ENCODE data around the gene GJD2.

DNA sequence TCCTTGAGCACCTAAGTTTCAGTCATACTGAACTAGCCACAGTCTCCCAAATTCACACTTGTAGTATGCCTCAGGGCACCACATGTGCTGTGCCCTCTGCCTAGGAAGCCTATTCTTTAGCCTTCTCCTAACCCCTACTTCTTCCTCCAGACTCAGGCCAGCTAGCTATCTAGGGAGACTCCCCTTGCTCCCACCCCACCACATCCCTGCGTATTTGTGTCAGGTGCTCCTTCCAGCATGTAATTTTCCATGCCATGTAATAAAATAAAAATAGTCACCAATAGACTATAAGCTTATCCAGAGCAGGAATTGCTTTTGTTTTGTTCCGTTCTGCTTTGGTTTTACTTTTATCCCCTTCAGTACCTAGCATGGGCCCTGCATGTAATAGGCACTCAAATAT lies 14.9 kb upstream of the GJD2 start:
- TF ChIP-seq, protein P1, sequence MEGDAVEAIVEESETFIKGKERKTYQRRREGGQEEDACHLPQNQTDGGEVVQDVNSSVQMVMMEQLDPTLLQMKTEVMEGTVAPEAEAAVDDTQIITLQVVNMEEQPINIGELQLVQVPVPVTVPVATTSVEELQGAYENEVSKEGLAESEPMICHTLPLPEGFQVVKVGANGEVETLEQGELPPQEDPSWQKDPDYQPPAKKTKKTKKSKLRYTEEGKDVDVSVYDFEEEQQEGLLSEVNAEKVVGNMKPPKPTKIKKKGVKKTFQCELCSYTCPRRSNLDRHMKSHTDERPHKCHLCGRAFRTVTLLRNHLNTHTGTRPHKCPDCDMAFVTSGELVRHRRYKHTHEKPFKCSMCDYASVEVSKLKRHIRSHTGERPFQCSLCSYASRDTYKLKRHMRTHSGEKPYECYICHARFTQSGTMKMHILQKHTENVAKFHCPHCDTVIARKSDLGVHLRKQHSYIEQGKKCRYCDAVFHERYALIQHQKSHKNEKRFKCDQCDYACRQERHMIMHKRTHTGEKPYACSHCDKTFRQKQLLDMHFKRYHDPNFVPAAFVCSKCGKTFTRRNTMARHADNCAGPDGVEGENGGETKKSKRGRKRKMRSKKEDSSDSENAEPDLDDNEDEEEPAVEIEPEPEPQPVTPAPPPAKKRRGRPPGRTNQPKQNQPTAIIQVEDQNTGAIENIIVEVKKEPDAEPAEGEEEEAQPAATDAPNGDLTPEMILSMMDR (conservative IDR thresholded peaks at IDR 0.05; ENCODE audit: low read length) = no peak
- TF ChIP-seq EZH2phosphoT487 (IDR thresholded peaks at IDR 0.05; ENCODE audit: borderline replicate concordance) = no peak

All from Loucy (cell line).